OCI-LY3 (cell line): ENCODE results near the gene RBM19.

ENCODE experiments used
- H2AFZ ChIP-seq: fragments of 200-600, 300-600 bp; shearing (Covaris generic); 2 replicates; pipeline ENCODE4 v1.6.0; 2014; ENCODE audit warnings: antibody characterized with exemption, low read depth, low read length
- H3K27ac ChIP-seq: fragments of 200-600, 300-600 bp; sonication (generic); 2 replicates; pipeline ENCODE4 v1.5.1; 2014; ENCODE audit warnings: mild to moderate bottlenecking, low read length, moderate library complexity, mixed read lengths
- H3K27me3 ChIP-seq: fragments of 200-600, 300-600 bp; sonication (generic); 2 replicates; pipeline ENCODE4 v1.6.1; 2014; ENCODE audit warnings: low read depth, low read length, mixed read lengths
- H3K36me3 ChIP-seq: fragments of 200-600, 300-600 bp; sonication (generic); replicated peaks from 2 replicates; pipeline ENCODE3; 2014; ENCODE audit warnings: low read depth, low read length, mixed read lengths
- H3K4me1 ChIP-seq: fragments of 300-600, 200-600 bp; sonication (generic); 2 replicates; pipeline ENCODE4 v1.6.1; 2014; ENCODE audit warnings: low read length, mixed read lengths
- H3K4me2 ChIP-seq: fragments of 200-600, 300-600 bp; sonication (generic); 2 replicates; pipeline ENCODE4 v1.6.1; 2014; ENCODE audit warnings: low read length, mixed read lengths
- H3K4me3 ChIP-seq: fragments of 300-600, 200-600 bp; sonication (generic); 2 replicates; pipeline ENCODE4 v1.5.1; 2014; ENCODE audit warnings: antibody characterized with exemption, mild to moderate bottlenecking, low read length, moderate library complexity
- H3K79me2 ChIP-seq: fragments of 300-600, 200-600 bp; shearing (Covaris generic); 2 replicates; pipeline ENCODE4 v1.6.1; 2014; ENCODE audit warnings: mild to moderate bottlenecking, low read length, mixed read lengths
- H3K9ac ChIP-seq: fragments of 300-600, 200-600 bp; shearing (Covaris generic); 2 replicates; pipeline ENCODE4 v1.6.0; 2014; ENCODE audit warnings: mild to moderate bottlenecking, low read length, moderate library complexity
- H3K9me3 ChIP-seq: fragments of 200-600, 300-600 bp; shearing (Covaris generic); 2 replicates; pipeline ENCODE4 v1.6.1; 2014; ENCODE audit warnings: low read length, mixed read lengths; ENCODE audit not compliant: insufficient read depth
- H4K20me1 ChIP-seq: fragments of 200-600, 300-600 bp; sonication (generic); 2 replicates; pipeline ENCODE4 v1.6.1; 2016; ENCODE audit warnings: low read length, mixed read lengths; ENCODE audit not compliant: insufficient read depth
- CTCF ChIP-seq: fragments of 200-600, 300-600 bp; sonication (generic); IDR thresholded peaks from 2 replicates; pipeline ENCODE4 v1.5.1; 2014; ENCODE audit warnings: antibody characterized with exemption, low read length, low read depth
- EZH2phosphoT487 ChIP-seq: fragments of 200-600 bp; shearing (Covaris generic); IDR thresholded peaks from 2 replicates; pipeline ENCODE4 v1.6.1; 2018; ENCODE audit warnings: antibody characterized with exemption, mixed run types, low read depth

The RBM19 gene

GRCh38 chr12:113796852-113797534, 169.1 kb downstream of the RBM19 start:
- no peak overlapping the region for H3K4me2 ChIP-seq
- no peak overlapping the region for H3K27ac ChIP-seq
- H2AFZ ChIP-seq, result no peak overlapping the region
- peaks cover 4% of the 10 kb centered on the region; the same call in 1 of the 2 replicates for H3K27me3 ChIP-seq
- no peaks in the 10 kb centered on the region for H3K4me1 ChIP-seq
- TF ChIP-seq CTCF (no peak), EZH2phosphoT487 (no peak)
- no peaks in the 10 kb centered on the region for H3K36me3 ChIP-seq
- H3K9me3 ChIP-seq, result no peaks in the 10 kb centered on the region
- no peaks in the 10 kb centered on the region for H3K79me2 ChIP-seq
- no peaks in the 10 kb centered on the region for H4K20me1 ChIP-seq
- no peak overlapping the region for H3K9ac ChIP-seq
- no peak overlapping the region for H3K4me3 ChIP-seq

DNA sequence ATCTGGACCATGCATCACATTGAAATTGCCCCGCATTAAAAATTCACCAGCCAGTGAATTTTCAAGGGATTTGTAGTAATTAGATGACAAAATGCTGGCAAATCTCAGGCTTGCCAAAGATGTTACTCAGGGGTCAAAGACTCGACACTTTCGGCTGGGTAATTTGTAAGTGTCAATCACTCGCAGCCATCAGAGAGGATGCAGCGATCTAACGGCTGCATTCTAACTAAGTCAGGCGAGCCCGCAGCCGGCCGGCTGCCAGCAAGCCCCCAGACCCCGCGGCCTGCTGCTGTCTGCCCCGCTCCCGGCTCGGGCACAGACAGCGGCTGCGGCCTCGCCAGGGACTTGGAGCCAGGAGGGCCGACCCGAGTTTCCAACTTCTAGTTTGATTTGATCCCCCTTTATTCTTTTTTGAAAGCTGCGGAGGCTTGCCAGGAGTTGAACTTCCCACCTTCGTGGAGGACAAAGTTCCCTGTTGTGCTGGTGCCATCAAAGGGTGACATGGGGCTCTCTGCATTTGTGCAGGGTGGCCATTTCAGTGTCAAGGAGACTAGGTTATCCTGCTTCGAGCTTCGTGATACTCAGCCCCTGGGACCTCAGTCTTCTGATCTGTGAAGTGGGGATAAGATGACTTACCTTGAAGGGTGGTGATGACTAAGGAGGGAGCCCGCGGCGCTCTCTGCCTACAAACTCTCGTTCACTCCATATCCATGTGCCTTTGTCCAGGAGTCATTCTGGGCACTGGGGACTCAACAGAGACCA, 169.9 kb downstream of the RBM19 start:
- H3K79me2 ChIP-seq, result no peaks in the 10 kb centered on the region
- H3K27me3 ChIP-seq, result peaks cover 5% of the 10 kb centered on the region; the same call in 1 of the 2 replicates
- H4K20me1 ChIP-seq, result no peaks in the 10 kb centered on the region
- no peak overlapping the region for H2AFZ ChIP-seq
- no peak overlapping the region for H3K9ac ChIP-seq
- no peaks in the 10 kb centered on the region for H3K4me1 ChIP-seq
- no peaks in the 10 kb centered on the region for H3K9me3 ChIP-seq
- TF ChIP-seq EZH2phosphoT487, result no peak
- TF ChIP-seq CTCF, result no peak
- H3K36me3 ChIP-seq, result no peaks in the 10 kb centered on the region
- H3K27ac ChIP-seq, result no peak overlapping the region
- no peak overlapping the region for H3K4me2 ChIP-seq
- H3K4me3 ChIP-seq, result no peak overlapping the region

DNA sequence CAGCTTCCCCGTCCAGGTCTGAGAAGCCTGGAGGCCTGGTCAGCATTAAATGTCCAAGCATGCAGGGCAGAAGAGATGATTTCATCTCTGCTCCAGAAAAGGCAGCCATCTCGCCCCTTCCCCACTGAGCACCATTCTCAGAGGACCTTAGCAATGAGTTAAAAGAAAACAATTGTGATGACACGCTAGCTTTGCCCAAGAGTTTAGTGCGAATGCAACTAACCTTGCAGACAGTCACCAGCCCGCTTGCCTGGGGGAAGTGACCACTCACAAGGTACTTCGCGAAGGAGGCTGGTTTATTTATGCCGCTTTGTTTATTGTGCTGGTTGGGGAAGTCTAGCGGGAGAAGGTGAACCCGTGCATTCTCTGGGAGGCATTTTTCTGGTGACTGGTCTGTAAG, 170.7 kb downstream of the RBM19 start:
- Histone ChIP-seq H3K36me3 (no peaks in the 10 kb centered on the region), H2AFZ (no peak overlapping the region), H3K27ac (no peak overlapping the region), H4K20me1 (no peaks in the 10 kb centered on the region), H3K4me2 (no peak overlapping the region), H3K4me3 (no peak overlapping the region), H3K27me3 (peaks cover 11% of the 10 kb centered on the region; the same call in 1 of the 2 replicates), H3K9ac (no peak overlapping the region), H3K79me2 (no peaks in the 10 kb centered on the region), H3K9me3 (no peaks in the 10 kb centered on the region), H3K4me1 (no peaks in the 10 kb centered on the region)
- TF ChIP-seq EZH2phosphoT487 (no peak), CTCF (no peak)

- H3K4me2 ChIP-seq, result no peak overlapping the region
- H3K4me3 ChIP-seq, result no peak overlapping the region
- H4K20me1 ChIP-seq, result no peaks in the 10 kb centered on the region
- no peaks in the 10 kb centered on the region for H3K4me1 ChIP-seq
- H3K36me3 ChIP-seq, result no peaks in the 10 kb centered on the region
- no peaks in the 10 kb centered on the region for H3K79me2 ChIP-seq
- no peak overlapping the region for H2AFZ ChIP-seq
- H3K27ac ChIP-seq, result no peak overlapping the region
- no peaks in the 10 kb centered on the region for H3K9me3 ChIP-seq
- no peak overlapping the region for H3K9ac ChIP-seq
- peaks cover 14% of the 10 kb centered on the region; the same call in 1 of the 2 replicates for H3K27me3 ChIP-seq
- TF ChIP-seq EZH2phosphoT487 (no peak), CTCF (no peak)
Observed at GRCh38 chr12:113794774-113795173, 171.4 kb downstream of the RBM19 start.
